Psoas muscle (tissue), 8 donors: ENCODE data around the gene SPACA5. TPM values are rescaled to one million over a fixed set of nuclear protein-coding genes. Genes with fewer than 3 reads are reported as not detected.

ENCODE experiments used
- ATAC-seq, 4 donors: fragments of 200-7000 bp; cut with Tn5 transposase; one replicate each; pipeline ENCODE4 v1.9.1; 2020; ENCODE audit warnings: moderate library complexity in 3 of 4, mild to moderate bottlenecking in 2 of 4
- DNase-seq, 2 donors: peaks; one replicate each; pipeline ENCODE4 v3.0.0-alpha.2; 2020
- H3K27ac ChIP-seq: fragments of 200-600 bp; one replicate; pipeline ENCODE4 v1.8.0; 2022
- H3K27me3 ChIP-seq, 3 donors: fragments of 200-600 bp in 1 of 3; one replicate each; pipeline versions ENCODE4 v1.6.1 to v1.8.0; 2013 to 2022; ENCODE audit warnings: low read length in 2 of 3, mild to moderate bottlenecking in 2 of 3, moderate library complexity in 1 of 3; ENCODE audit not compliant: insufficient read depth in 3 of 3
- H3K36me3 ChIP-seq, 2 donors: fragments of 200-600 bp in 1 of 2; one replicate each; pipeline versions ENCODE4 v1.6.1 to v1.8.0; 2013 to 2022; ENCODE audit warnings: low read depth in 1 of 2, mild to moderate bottlenecking in 1 of 2, moderate library complexity in 1 of 2; ENCODE audit not compliant: insufficient read depth in 1 of 2
- H3K4me1 ChIP-seq: fragments of 200-600 bp; one replicate; pipeline ENCODE4 v1.8.0; 2022
- H3K4me3 ChIP-seq: fragments of 200-600 bp; one replicate; pipeline ENCODE4 v1.8.0; 2022; ENCODE audit warnings: mild to moderate bottlenecking
- H3K9me3 ChIP-seq: fragments of 200-600 bp; one replicate; pipeline ENCODE4 v1.8.0; 2022
- WGBS, 3 donors: extraction: QIAGEN DNeasy Blood & Tissue Kit; methylation state at CpG; one replicate each; pipeline versions ENCODE4 v1.1.6 to v1.1.7; 2013; 5-methylcytosine and 5-hydroxymethylcytosine counted together
- intact Hi-C, 2 donors: fragments of 100-400 bp; cut with DNase I; formaldehyde crosslinking; loops; one replicate each; pipeline versions ENCODE4 v1.11.0 to v1.14.2; 2022
- polyA plus RNA-seq, 3 donors: library from polyadenylated mRNA; stranded (reverse); fragments of 200-250 nt; gene quantifications; one replicate each; pipeline ENCODE4 v1.2.3, GENCODE V29; 2013
- total RNA-seq, 4 donors: library from RNA; stranded (reverse); fragmentation: NEBNext Ultra II Directional in 2 of 4; extraction: Animal tissue kit (Norgen Biotek cat#: 25700) in 2 of 4; gene quantifications; one replicate each; pipeline versions ENCODE4 v1.2.1 to v1.2.4, GENCODE V29; 2021 to 2023
- TF ChIP-seq, protein P1 (sequence below): fragments of 200-600 bp; IDR thresholded peaks from one replicate; pipeline ENCODE4 v1.8.0; 2022; ENCODE audit warnings: antibody characterized with exemption
- donor health status: healthy with polysubstance abuse.
- donor health status: DM: no; HTN: no; CAD: no; lungs with moderate emphysema.
- donor health status: Bipolar disorder and iron deficiency.
- donor health status: healthy.
- donor health status: DM: yes; HTN: yes; CAD: no.
- donor health status: DM: no; HTN: no; CAD: no.
- donor health status: DM: no; HTN: no; CAD: no.
- donor health status: DM: yes; HTN: yes; CAD: no.

SPACA5 gene
- total and polyA plus RNA-seq, 7 donors, result 0.09 TPM; not detected in 6

DNA sequence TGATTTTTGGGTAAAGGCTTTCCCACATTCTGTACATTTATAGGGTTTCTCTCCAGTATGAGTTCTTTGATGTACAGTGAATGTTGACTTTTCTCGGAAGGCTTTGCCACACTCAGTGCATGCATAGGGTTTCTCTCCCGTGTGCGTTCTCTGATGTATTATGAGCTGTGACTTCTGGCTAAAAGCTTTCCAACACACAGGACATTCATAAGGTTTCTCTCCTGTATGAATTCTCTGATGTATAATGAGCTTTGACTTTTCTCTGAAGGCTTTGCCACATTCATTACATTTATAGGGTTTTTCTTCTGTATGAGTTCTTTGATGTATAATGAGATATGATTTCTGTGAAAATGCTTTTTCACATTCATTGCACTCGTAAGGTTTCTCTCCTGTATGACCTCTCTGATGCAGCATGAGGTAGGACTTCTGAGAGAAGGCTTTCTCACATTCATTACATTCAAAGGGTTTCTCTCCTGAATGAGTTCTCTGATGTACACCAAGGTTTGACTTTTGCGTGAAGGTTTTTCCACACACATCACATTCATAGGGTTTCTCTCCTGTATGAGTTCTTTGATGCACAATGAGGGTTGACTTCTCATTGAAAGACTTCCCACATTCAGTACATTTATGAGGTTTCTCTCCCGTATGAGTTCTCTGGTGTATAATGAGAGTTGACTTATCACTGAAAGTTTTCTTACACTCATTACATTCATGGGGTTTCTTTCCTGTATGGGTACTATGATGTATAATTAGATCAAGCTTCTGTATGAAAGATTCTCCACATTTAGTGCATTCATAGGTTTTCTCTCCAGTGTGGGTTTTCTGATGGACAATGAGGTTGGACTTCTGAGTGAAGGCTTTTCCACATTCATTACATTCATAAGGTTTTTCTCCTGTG, 30.3 kb upstream of the SPACA5 start:
- H3K27ac ChIP-seq, result no peak overlapping the region
- H3K4me1 ChIP-seq, result no peaks in the 10 kb centered on the region
- no peak for ATAC-seq
- no peak overlapping the region for H3K4me3 ChIP-seq
- DNase-seq, result no peak
- 95 to 100% (median 98%) methylated on average over 6 of the region's 6 CpGs for WGBS, 3 donors
- TF ChIP-seq, protein P1, sequence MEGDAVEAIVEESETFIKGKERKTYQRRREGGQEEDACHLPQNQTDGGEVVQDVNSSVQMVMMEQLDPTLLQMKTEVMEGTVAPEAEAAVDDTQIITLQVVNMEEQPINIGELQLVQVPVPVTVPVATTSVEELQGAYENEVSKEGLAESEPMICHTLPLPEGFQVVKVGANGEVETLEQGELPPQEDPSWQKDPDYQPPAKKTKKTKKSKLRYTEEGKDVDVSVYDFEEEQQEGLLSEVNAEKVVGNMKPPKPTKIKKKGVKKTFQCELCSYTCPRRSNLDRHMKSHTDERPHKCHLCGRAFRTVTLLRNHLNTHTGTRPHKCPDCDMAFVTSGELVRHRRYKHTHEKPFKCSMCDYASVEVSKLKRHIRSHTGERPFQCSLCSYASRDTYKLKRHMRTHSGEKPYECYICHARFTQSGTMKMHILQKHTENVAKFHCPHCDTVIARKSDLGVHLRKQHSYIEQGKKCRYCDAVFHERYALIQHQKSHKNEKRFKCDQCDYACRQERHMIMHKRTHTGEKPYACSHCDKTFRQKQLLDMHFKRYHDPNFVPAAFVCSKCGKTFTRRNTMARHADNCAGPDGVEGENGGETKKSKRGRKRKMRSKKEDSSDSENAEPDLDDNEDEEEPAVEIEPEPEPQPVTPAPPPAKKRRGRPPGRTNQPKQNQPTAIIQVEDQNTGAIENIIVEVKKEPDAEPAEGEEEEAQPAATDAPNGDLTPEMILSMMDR, result no peak
- H3K36me3 ChIP-seq, result peaks cover 11 to 44% of the 10 kb centered on the region in 2 donors
- H3K9me3 ChIP-seq, result peaks cover 80% of the 10 kb centered on the region
- intact Hi-C loops, result no loop called here
- no peaks in the 10 kb centered on the region for H3K27me3 ChIP-seq

DNA sequence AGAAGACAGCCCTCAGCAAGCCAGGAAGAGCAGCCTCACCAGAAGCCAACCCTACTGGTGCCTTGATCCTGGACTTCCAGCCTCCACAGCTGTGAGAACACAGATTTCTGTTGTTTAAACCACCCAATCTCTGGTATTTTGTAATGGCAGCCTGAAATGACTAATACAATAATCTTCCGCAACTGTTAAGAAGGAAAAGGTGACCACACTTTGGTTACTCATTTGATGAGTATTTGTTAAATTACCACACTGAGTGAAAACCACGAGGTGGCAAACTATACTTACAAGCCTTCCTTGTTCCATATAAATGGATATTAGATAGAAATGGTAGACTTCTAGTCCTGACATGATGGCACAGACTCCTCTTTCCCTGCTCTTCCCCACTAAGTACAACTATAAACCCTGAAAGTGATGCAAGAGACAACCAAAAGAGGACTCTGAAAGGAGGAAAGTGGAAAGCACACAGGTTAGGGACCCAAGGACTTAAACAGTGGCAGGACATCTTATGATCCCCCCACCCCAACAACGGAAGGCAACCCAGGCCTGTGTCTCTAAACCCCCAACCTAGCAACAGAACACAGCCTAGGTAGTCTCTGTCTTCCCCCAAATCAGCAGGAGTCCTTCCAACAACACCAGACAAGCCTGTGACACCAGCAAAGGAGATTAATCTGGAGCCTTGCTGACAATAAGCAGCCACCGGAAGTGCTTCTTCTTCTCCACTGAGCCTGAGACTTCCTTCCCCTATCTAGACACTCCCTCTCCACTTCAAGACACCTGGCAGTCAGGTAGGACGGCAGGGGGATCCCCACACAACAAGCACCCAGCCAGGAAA, 15.3 kb upstream of the SPACA5 start:
- 71 to 96% (median 83%) methylated on average over 5 of the region's 5 CpGs for WGBS, 3 donors
- H3K36me3 ChIP-seq, result peaks cover 0 to 14% of the 10 kb centered on the region in 2 donors
- no peaks in the 10 kb centered on the region for H3K4me1 ChIP-seq
- no peak overlapping the region for H3K4me3 ChIP-seq
- H3K27me3 ChIP-seq, result no peaks in the 10 kb centered on the region
- TF ChIP-seq, protein P1, result no peak
- intact Hi-C loops, result no loop called here
- no peak for DNase-seq
- ATAC-seq, result no peak
- no peak overlapping the region for H3K27ac ChIP-seq
- H3K9me3 ChIP-seq, result peaks cover 3% of the 10 kb centered on the region

DNA sequence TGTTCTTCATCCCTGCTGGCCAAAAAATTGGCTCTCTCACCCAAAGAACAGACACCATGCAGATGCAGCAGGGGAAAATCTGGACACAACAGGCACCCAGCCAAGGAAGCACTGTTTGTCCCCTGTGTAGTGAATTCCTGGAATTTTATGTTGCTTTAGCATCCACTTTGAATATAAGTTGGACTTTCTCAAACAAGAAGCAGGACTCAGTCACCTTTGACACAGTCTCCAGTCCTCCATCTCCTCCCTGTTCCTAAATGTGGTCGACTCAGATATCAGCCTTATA, 14.8 kb upstream of the SPACA5 start:
- ATAC-seq, result no peak
- H3K27me3 ChIP-seq, result no peaks in the 10 kb centered on the region
- H3K4me3 ChIP-seq, result no peak overlapping the region
- DNase-seq, result no peak
- no peaks in the 10 kb centered on the region for H3K4me1 ChIP-seq
- H3K9me3 ChIP-seq, result peaks cover 7% of the 10 kb centered on the region
- H3K36me3 ChIP-seq, result peaks cover 0 to 14% of the 10 kb centered on the region in 2 donors
- TF ChIP-seq, protein P1, result no peak
- H3K27ac ChIP-seq, result no peak overlapping the region
- intact Hi-C loops, result no loop called here
- 81 to 100% (median 85%) methylated on average over 1 of the region's 1 CpG for WGBS, 3 donors

DNA sequence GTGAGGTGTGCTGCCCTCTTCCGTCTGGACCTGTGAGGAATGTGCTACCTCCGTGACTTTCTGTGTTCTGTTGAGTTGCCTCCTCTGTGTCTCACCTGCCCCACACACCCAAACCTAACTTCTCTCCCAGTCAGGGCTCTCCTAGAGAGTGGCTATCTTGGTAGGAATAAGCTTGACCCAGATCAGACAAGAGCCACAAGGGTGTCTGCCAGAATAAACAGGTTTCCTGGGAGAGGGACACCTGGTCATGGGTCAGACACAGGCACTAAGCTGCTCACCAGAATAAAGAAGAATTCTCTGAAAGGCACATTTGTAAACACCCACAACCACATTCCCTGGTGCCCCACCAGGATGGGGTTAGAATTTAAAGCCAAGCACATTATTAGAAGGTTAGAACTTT, 14.1 kb upstream of the SPACA5 start:
- H3K9me3 ChIP-seq, result peaks cover 7% of the 10 kb centered on the region

More for the DNA sequence above, 14.1 kb upstream of the SPACA5 start:
- ATAC-seq (no peak), DNase-seq (no peak)
- 81 to 100% (median 95%) methylated on average over 2 of the region's 2 CpGs for WGBS, 3 donors
- no peak overlapping the region for H3K27ac ChIP-seq
- peaks cover 0 to 9% of the 10 kb centered on the region in 2 donors for H3K36me3 ChIP-seq
- H3K4me3 ChIP-seq, result no peak overlapping the region
- intact Hi-C loops, result no loop called here
- TF ChIP-seq, protein P1, result no peak
- no peaks in the 10 kb centered on the region for H3K27me3 ChIP-seq
- H3K4me1 ChIP-seq, result no peaks in the 10 kb centered on the region
